Motor neuron (in vitro differentiated cells): ENCODE results near the gene JAKMIP2. TPM values are rescaled to one million over a fixed set of nuclear protein-coding genes. Genes with fewer than 3 reads are reported as not detected.
"Not testable (repeated sequence)": the region's sequence is repeated elsewhere in the genome, so short reads cannot be mapped to it uniquely, and the experiment has no call there.

Source experiments
- ATAC-seq, 8 experiments: fragments of 200-7000 bp; cut with Tn5 transposase; replicated peaks in 6 of 8; 2 replicates each; pipeline ENCODE4 v1.8.0; 2021; ENCODE audit warnings: mild to moderate bottlenecking in 8 of 8, moderate library complexity in 8 of 8
- H3K27ac ChIP-seq, 2 donors: fragments of 250-450 bp; sonication (Bioruptor Pico); 2 replicates each; pipeline ENCODE4 v1.9.0; 2021; ENCODE audit warnings: antibody characterized with exemption in 2 of 2, mild to moderate bottlenecking in 2 of 2, moderate library complexity in 1 of 2
- H3K4me1 ChIP-seq, 2 donors: fragments of 250-450 bp; sonication (Bioruptor Pico); replicated peaks in 1 of 2; 2 replicates each; pipeline ENCODE4 v1.6.1; 2021; ENCODE audit warnings: antibody characterized with exemption in 2 of 2, mild to moderate bottlenecking in 2 of 2, moderate library complexity in 1 of 2
- H3K4me3 ChIP-seq, 5 donors: fragments of 250-450 bp; sonication (Bioruptor Pico); 2 replicates each; pipeline ENCODE4 v1.9.0; 2021; ENCODE audit warnings: antibody characterized with exemption in 5 of 5, mild to moderate bottlenecking in 5 of 5, moderate library complexity in 4 of 5
- WGBS, 10 experiments: fragments of 450-650 bp; shearing (Covaris generic); methylation state at CpG; one replicate each; pipeline ENCODE4 v1.0.0; 2022; 5-methylcytosine and 5-hydroxymethylcytosine counted together
- in situ Hi-C, 9 experiments: fragments of 400-800 bp; cut with MboI; loops; one replicate each; pipeline ENCODE4 v1.15.0; 2021; ENCODE audit warnings: low sequenced_read_pairs in 9 of 9, low pct_unique_long_range_greater_than_20kb in 2 of 9; ENCODE audit not compliant: unreplicated experiment in 9 of 9
- total RNA-seq, 8 experiments: library from RNA; unstranded; fragments of 300-600 nt; gene quantifications; 2 replicates each; pipeline versions ENCODE4 v1.2.3 to v1.2.4, GENCODE V29; 2022

JAKMIP2 gene
- total RNA-seq, 8 experiments from 2014 or later: 0.36 to 43.3 (median 32.7) TPM

DNA sequence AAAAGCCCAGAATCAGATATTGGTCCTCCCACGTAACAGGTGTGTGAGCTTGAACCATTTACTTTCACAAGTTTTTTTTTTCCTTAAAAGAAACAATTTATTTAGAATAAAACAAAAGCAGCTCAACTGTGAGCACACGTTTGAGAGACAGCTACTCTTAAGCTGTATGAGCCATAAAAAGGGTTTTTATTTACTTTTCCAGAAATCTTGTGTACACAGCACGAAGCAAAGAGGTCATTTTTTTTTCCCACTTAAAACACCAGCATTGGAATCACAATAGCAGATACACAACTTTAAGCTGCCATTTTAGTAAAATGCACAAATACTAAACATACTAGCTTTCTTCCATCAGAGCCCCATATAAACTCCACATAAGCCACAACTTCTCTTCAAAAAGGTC lies 44.6 kb downstream of the JAKMIP2 start:
- no peak overlapping the region for H3K27ac ChIP-seq
- no peak overlapping the region for H3K4me3 ChIP-seq
- 0 to 92% (median 75%) methylated on average over 1 to 3 of the region's 3 CpGs for WGBS, 10 experiments
- peaks cover 0 to 1% of the 10 kb centered on the region in 2 donors for H3K4me1 ChIP-seq
- in situ Hi-C loops: no loop called here
- no peak for ATAC-seq

GRCh38 chr5:147735621-147736125 lies 46.9 kb downstream of the JAKMIP2 start:
- Histone ChIP-seq H3K27ac (no peak overlapping the region), H3K4me1 (peaks cover 7 to 12% of the 10 kb centered on the region in 2 donors), H3K4me3 (no peak overlapping the region)
- in situ Hi-C loops: no loop called here
- no peak for ATAC-seq

GRCh38 chr5:147734894-147735293 lies 47.6 kb downstream of the JAKMIP2 start:
- in situ Hi-C loops: no loop called here
- 0 to 94% (median 62%) methylated on average over 2 to 4 of the region's 4 CpGs; no CpG with 5 or more reads in 1 of the 10 experiments for WGBS, 10 experiments
- Histone ChIP-seq H3K27ac (no peak overlapping the region), H3K4me3 (no peak overlapping the region), H3K4me1 (peaks cover 7 to 12% of the 10 kb centered on the region in 2 donors)
- no peak for ATAC-seq

GRCh38 chr5:147733075-147733474 lies 49.5 kb downstream of the JAKMIP2 start:
- WGBS, 10 experiments: 0 to 89% (median 60%) methylated on average over 1 of the region's 1 CpG; no CpG with 5 or more reads in 3 of the 10 experiments
- no peak for ATAC-seq
- Histone ChIP-seq H3K4me1 (peaks cover 7 to 12% of the 10 kb centered on the region in 2 donors), H3K27ac (no peak overlapping the region), H3K4me3 (no peak overlapping the region)
- in situ Hi-C loops: no loop called here

GRCh38 chr5:147732291-147732883 lies 50.1 kb downstream of the JAKMIP2 start:
- in situ Hi-C loops: no loop called here
- peak in 1 of 8 experiments; percentile 39 for ATAC-seq
- H3K27ac ChIP-seq: no peak overlapping the region
- 0 to 80% (median 47%) methylated on average over 1 to 4 of the region's 4 CpGs for WGBS, 10 experiments
- H3K4me1 ChIP-seq: peaks cover 7 to 12% of the 10 kb centered on the region in 2 donors
- no peak overlapping the region for H3K4me3 ChIP-seq

GRCh38 chr5:147731431-147732290 lies 50.9 kb downstream of the JAKMIP2 start:
- peaks cover 7 to 12% of the 10 kb centered on the region in 2 donors for H3K4me1 ChIP-seq
- in situ Hi-C loops: no loop called here
- no peak overlapping the region for H3K4me3 ChIP-seq
- no peak overlapping the region for H3K27ac ChIP-seq
- ATAC-seq: peak in 3 of 8 experiments; percentile 12 to 83 (median 28)
- WGBS, 10 experiments: 3 to 95% (median 66%) methylated on average over 1 to 7 of the region's 7 CpGs

GRCh38 chr5:147727200-147727599 lies 55.3 kb downstream of the JAKMIP2 start:
- no peak for ATAC-seq
- no peak overlapping the region for H3K4me3 ChIP-seq
- WGBS, 10 experiments: 0 to 100% (median 83%) methylated on average over 1 of the region's 1 CpG; no CpG with 5 or more reads in 2 of the 10 experiments

DNA sequence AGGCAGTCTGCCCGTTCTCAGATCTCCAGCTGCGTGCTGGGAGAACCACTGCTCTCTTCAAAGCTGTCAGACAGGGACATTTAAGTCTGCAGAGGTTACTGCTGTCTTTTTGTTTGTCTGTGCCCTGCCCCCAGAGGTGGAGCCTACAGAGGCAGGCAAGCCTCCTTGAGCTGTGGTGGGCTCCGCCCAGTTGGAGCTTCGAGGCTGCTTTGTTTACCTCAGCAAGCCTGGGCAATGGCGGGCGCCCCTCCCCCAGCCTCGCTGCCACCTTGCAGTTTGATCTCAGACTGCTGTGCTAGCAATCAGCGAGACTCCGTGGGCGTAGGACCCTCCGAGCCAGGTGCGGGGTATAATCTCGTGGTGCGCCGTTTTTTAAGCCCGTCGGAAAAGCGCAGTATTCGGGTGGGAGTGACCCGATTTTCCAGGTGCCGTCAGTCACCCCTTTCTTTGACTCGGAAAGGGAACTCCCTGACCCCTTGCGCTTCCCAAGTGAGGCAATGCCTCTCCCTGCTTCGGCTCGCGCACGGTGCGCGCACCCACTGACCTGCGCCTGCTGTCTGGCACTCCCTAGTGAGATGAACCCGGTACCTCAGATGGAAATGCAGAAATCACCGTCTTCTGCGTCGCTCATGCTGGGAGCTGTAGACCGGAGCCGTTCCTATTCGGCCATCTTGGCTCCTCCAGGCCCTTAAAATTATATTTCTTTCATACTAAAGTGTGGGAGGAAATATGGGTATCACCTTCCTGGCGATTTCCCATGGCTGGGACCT lies 61.2 kb downstream of the JAKMIP2 start:
- in situ Hi-C loops, H3K4me3 ChIP-seq, H3K27ac ChIP-seq, ATAC-seq, H3K4me1 ChIP-seq: not testable (repeated sequence)
- WGBS, 10 experiments: 37 to 74% (median 46%) methylated on average over 2 to 4 of the region's 38 CpGs; no CpG with 5 or more reads in 7 of the 10 experiments

More at GRCh38 chr5:147727200-147727599, 55.3 kb downstream of the JAKMIP2 start:
- H3K27ac ChIP-seq: no peak overlapping the region
- in situ Hi-C loops: no loop called here
- H3K4me1 ChIP-seq: peaks cover 4 to 7% of the 10 kb centered on the region in 2 donors

DNA sequence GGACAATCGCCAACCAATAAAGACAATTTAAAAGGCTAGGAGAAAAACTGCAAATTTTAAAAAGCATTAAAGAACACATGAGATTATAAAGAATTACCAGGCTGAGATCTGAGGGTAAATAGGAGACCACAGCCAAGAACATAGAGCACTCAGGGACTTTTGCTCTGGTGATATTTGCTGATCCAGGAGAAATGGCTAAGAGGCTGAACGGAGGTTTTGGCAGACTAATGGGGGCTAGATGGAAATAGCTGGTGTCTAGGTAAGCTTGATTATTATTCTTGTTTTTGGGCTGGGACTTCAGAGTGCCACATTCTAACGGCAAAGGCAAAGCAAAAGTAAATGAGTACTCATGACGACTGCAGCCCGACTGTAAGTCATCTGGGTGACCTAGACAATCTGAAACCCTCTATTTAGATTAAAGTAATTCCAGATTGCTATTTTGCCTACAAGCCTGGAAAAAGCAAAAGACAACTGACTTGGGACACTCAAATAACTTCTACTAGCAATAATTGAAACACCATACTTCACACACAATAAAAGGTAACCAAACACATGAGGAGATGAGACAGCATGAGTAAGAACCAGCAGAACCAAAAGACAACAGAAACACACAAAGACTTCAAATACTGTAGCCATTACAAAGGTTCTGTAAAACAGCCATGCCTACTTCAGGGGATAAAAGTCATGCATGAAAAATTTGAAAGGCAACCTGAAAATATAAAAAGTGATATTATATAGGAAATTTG lies 68.8 kb downstream of the JAKMIP2 start:
- Histone ChIP-seq H3K4me1 (peaks cover 0 to 12% of the 10 kb centered on the region in 2 donors), H3K4me3 (no peak overlapping the region), H3K27ac (no peak overlapping the region)
- WGBS, 10 experiments: 8 to 100% (median 83%) methylated on average over 1 to 5 of the region's 5 CpGs
- no peak for ATAC-seq
- in situ Hi-C loops: no loop called here

DNA sequence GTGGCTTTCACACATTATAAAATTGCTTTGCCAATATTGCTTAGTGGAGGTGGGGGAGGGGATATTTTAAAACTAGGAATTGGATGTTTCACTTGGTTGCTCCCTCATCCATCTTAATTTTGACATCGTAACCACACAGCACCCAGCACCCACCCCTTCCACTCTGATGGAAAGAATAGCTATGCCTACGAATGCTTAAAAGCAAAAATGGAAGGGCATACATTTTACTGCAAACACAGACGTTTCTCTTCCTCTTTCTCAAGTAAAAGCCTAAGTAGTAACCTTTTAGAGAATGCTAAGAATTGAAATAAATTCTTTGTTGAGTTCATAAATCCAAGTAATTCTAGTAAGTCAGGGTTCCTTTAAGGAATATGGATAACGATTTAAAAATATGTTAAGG lies 69.9 kb downstream of the JAKMIP2 start:
- Histone ChIP-seq H3K4me3 (no peak overlapping the region), H3K4me1 (peaks cover 0 to 12% of the 10 kb centered on the region in 2 donors), H3K27ac (no peak overlapping the region)
- in situ Hi-C loops: no loop called here
- peak in 5 of 8 experiments; percentile 29 to 78 (median 36) for ATAC-seq
- 0 to 81% (median 56%) methylated on average over 2 to 4 of the region's 4 CpGs; no CpG with 5 or more reads in 1 of the 10 experiments for WGBS, 10 experiments

- in situ Hi-C loops: no loop called here
- WGBS, 10 experiments: 0 to 100% (median 97%) methylated on average over 1 to 3 of the region's 3 CpGs; no CpG with 5 or more reads in 1 of the 10 experiments
Measured at GRCh38 chr5:147712019-147712418, 70.5 kb downstream of the JAKMIP2 start.

DNA sequence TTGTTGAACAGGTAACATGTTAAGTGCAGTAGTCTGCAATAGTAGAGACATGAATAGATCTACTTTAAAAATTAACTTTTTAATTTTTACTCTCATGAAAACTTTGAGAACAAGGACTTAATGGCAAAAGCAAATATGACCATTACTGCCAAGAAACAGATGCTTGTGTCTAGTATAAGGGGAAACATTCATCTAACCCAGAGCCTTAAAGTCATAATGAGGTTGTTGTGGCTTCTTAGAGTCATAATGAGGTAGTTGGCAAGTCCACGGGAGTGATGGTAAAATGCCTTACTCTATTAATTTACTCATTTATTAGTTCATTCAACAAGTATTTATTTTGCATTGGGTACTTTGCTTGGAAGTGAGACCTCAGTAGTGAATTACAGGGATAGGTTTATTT lies 71.5 kb downstream of the JAKMIP2 start:
- no peak overlapping the region for H3K27ac ChIP-seq
- no peak for ATAC-seq
- 0 to 100% (median 79%) methylated on average over 1 of the region's 1 CpG for WGBS, 10 experiments
- peaks cover 0 to 12% of the 10 kb centered on the region in 2 donors for H3K4me1 ChIP-seq
- in situ Hi-C loops: no loop called here
- H3K4me3 ChIP-seq: no peak overlapping the region

More at GRCh38 chr5:147712019-147712418, 70.5 kb downstream of the JAKMIP2 start:
- Histone ChIP-seq H3K27ac (no peak overlapping the region), H3K4me1 (peaks cover 0 to 12% of the 10 kb centered on the region in 2 donors), H3K4me3 (no peak overlapping the region)
- no peak for ATAC-seq
